Neuronal stem cell (in vitro differentiated cells): ENCODE measurements around the gene KIF3B.

Experiments
- DNase-seq: peaks from one replicate; pipeline ENCODE4 v3.0.0-alpha.2; 2013; ENCODE audit warnings: low spot score
- H2AFZ ChIP-seq: one replicate; pipeline ENCODE4 v1.6.1; 2013; ENCODE audit warnings: mild to moderate bottlenecking, low read length, inconsistent platforms
- H2AK5ac ChIP-seq: 2 replicates; pipeline ENCODE4 v1.6.1; 2013; ENCODE audit warnings: low read depth, mild to moderate bottlenecking, inconsistent platforms, low read length, moderate library complexity, mixed read lengths
- H2BK120ac ChIP-seq: 2 replicates; pipeline ENCODE4 v1.6.1; 2013; ENCODE audit warnings: low read depth, mild to moderate bottlenecking, inconsistent platforms, low read length, moderate library complexity, mixed read lengths
- H2BK12ac ChIP-seq: one replicate; pipeline ENCODE4 v1.6.1; 2013; ENCODE audit warnings: low read length, inconsistent platforms
- H2BK15ac ChIP-seq: 2 replicates; pipeline ENCODE4 v1.6.1; 2013; ENCODE audit warnings: mild to moderate bottlenecking, low read length, inconsistent platforms, mixed read lengths
- H2BK5ac ChIP-seq: one replicate; pipeline ENCODE4 v1.6.1; 2013; ENCODE audit warnings: inconsistent platforms, mild to moderate bottlenecking, low read length, moderate library complexity
- H3K14ac ChIP-seq: one replicate; pipeline ENCODE4 v1.6.1; 2013; ENCODE audit warnings: low read length, inconsistent platforms
- H3K18ac ChIP-seq: 2 replicates; pipeline ENCODE4 v1.6.1; 2013; ENCODE audit warnings: low read length, inconsistent platforms
- H3K23ac ChIP-seq: 2 replicates; pipeline ENCODE4 v1.6.1; 2013; ENCODE audit warnings: low read depth, mild to moderate bottlenecking, mixed read lengths, low read length, inconsistent platforms; ENCODE audit not compliant: poor library complexity
- H3K27ac ChIP-seq: replicated peaks from 3 replicates; pipeline ENCODE4 v1.5.1; 2013; ENCODE audit warnings: low read length, inconsistent platforms
- H3K27me3 ChIP-seq, 3 experiments: 2 replicates each; pipeline ENCODE4 v1.6.1; 2013; ENCODE audit warnings: low read length in 3 of 3, mild to moderate bottlenecking in 2 of 3, inconsistent platforms in 1 of 3, low read depth in 1 of 3, mixed read lengths in 1 of 3, moderate library complexity in 1 of 3; ENCODE audit not compliant: control insufficient read depth in 3 of 3, insufficient read depth in 3 of 3
- H3K36me3 ChIP-seq, 2 donors: replicated peaks in 1 of 2; 2 replicates each; pipeline ENCODE4 v1.6.1; 2013; ENCODE audit warnings: low read length in 2 of 2; ENCODE audit not compliant: control insufficient read depth in 2 of 2, insufficient read depth in 2 of 2
- H3K4ac ChIP-seq: 2 replicates; pipeline ENCODE4 v1.6.1; 2013; ENCODE audit warnings: inconsistent platforms, mild to moderate bottlenecking, low read length, moderate library complexity
- H3K4me1 ChIP-seq, 2 donors: 1 replicate in 1 of 2; 2 replicates in 1 of 2; pipeline ENCODE4 v1.6.1; 2013; ENCODE audit warnings: low read length in 2 of 2, low read depth in 1 of 2; ENCODE audit not compliant: control insufficient read depth in 2 of 2, insufficient read depth in 1 of 2
- H3K4me2 ChIP-seq: one replicate; pipeline ENCODE4 v1.6.1; 2013; ENCODE audit warnings: mild to moderate bottlenecking, low read length, inconsistent platforms; ENCODE audit not compliant: insufficient read depth, poor library complexity, severe bottlenecking
- H3K4me3 ChIP-seq, 2 donors: 2 replicates each; pipeline ENCODE4 v1.5.1; 2013; ENCODE audit warnings: low read length in 2 of 2, mild to moderate bottlenecking in 2 of 2, inconsistent platforms in 1 of 2, moderate library complexity in 1 of 2
- H3K79me1 ChIP-seq: one replicate; pipeline ENCODE4 v1.6.1; 2013; ENCODE audit warnings: low read depth, mild to moderate bottlenecking, inconsistent platforms, low read length, moderate library complexity
- H3K9ac ChIP-seq: one replicate; pipeline ENCODE4 v1.6.1; 2013; ENCODE audit warnings: mild to moderate bottlenecking, low read depth, low read length, inconsistent platforms; ENCODE audit not compliant: poor library complexity
- H3K9me3 ChIP-seq, 2 donors: replicated peaks in 1 of 2; 2 replicates each; pipeline versions ENCODE3 to v1.6.1; 2013; ENCODE audit warnings: low read length in 2 of 2, mild to moderate bottlenecking in 2 of 2, inconsistent platforms in 1 of 2, low read depth in 1 of 2, mixed read lengths in 1 of 2, moderate library complexity in 1 of 2; ENCODE audit not compliant: control insufficient read depth in 2 of 2, insufficient read depth in 1 of 2
- H4K8ac ChIP-seq: one replicate; pipeline ENCODE4 v1.6.1; 2013; ENCODE audit warnings: low read depth, mild to moderate bottlenecking, inconsistent platforms, low read length, moderate library complexity
- H4K91ac ChIP-seq: one replicate; pipeline ENCODE4 v1.6.1; 2013; ENCODE audit warnings: low read length, low read depth, mild to moderate bottlenecking, inconsistent platforms; ENCODE audit not compliant: poor library complexity
- WGBS, 2 donors: extraction: QIAGEN DNeasy Blood & Tissue Kit; methylation state at CpG; one replicate each; pipeline ENCODE4 v1.1.7; 2013; ENCODE audit warnings: missing lambda C conversion rate in 2 of 2, mixed read lengths in 1 of 2; ENCODE audit not compliant: insufficient read length in 2 of 2, insufficient replicate concordance in 1 of 2; ENCODE audit errors: extremely low coverage in 2 of 2; 5-methylcytosine and 5-hydroxymethylcytosine counted together

The KIF3B gene

GRCh38 chr20:32332614-32333013, 55.2 kb downstream of the KIF3B start:
- no peaks in the 10 kb centered on the region for H3K79me1 ChIP-seq
- H3K36me3 ChIP-seq: peaks cover 18 to 73% of the 10 kb centered on the region in 2 donors
- no peak overlapping the region for H3K4me3 ChIP-seq
- no peak overlapping the region for H4K91ac ChIP-seq
- no peak overlapping the region for H2AK5ac ChIP-seq
- H3K9ac ChIP-seq: no peak overlapping the region
- H3K9me3 ChIP-seq: no peaks in the 10 kb centered on the region
- H2BK15ac ChIP-seq: no peak overlapping the region
- H2BK120ac ChIP-seq: no peak overlapping the region
- no peak overlapping the region for H3K4ac ChIP-seq
- H3K27ac ChIP-seq: no peak overlapping the region
- no peak overlapping the region for H3K14ac ChIP-seq
- no peaks in the 10 kb centered on the region for H3K27me3 ChIP-seq
- H2AFZ ChIP-seq: no peak overlapping the region
- H2BK12ac ChIP-seq: no peak overlapping the region
- H3K18ac ChIP-seq: no peak overlapping the region
- WGBS, 2 donors: no CpG with 5 or more reads among the region's 3 CpGs
- no peak overlapping the region for H3K23ac ChIP-seq
- no peak for DNase-seq
- H3K4me2 ChIP-seq: no peak overlapping the region
- H3K4me1 ChIP-seq: no peaks in the 10 kb centered on the region
- no peak overlapping the region for H2BK5ac ChIP-seq
- no peak overlapping the region for H4K8ac ChIP-seq

GRCh38 chr20:32333181-32333987, 55.9 kb downstream of the KIF3B start:
- H3K14ac ChIP-seq: no peak overlapping the region
- no peak overlapping the region for H4K91ac ChIP-seq
- H3K4me2 ChIP-seq: no peak overlapping the region
- H3K23ac ChIP-seq: no peak overlapping the region
- H2AK5ac ChIP-seq: no peak overlapping the region
- no peak overlapping the region for H3K9ac ChIP-seq
- WGBS, 2 donors: no CpG with 5 or more reads among the region's 12 CpGs
- no peaks in the 10 kb centered on the region for H3K4me1 ChIP-seq
- H2BK15ac ChIP-seq: no peak overlapping the region
- no peak overlapping the region for H2BK5ac ChIP-seq
- no peak for DNase-seq
- no peaks in the 10 kb centered on the region for H3K79me1 ChIP-seq
- no peak overlapping the region for H2AFZ ChIP-seq
- no peak overlapping the region for H2BK12ac ChIP-seq
- no peak overlapping the region for H3K27ac ChIP-seq
- no peak overlapping the region for H3K4ac ChIP-seq
- H3K36me3 ChIP-seq: peaks cover 18 to 70% of the 10 kb centered on the region in 2 donors
- H3K18ac ChIP-seq: no peak overlapping the region
- H3K27me3 ChIP-seq: no peaks in the 10 kb centered on the region
- no peak overlapping the region for H3K4me3 ChIP-seq
- no peaks in the 10 kb centered on the region for H3K9me3 ChIP-seq
- no peak overlapping the region for H2BK120ac ChIP-seq
- no peak overlapping the region for H4K8ac ChIP-seq

- H3K9me3 ChIP-seq: no peaks in the 10 kb centered on the region
- no peak overlapping the region for H3K4ac ChIP-seq
- H3K23ac ChIP-seq: no peak overlapping the region
- no peak overlapping the region for H2AK5ac ChIP-seq
- H3K18ac ChIP-seq: no peak overlapping the region
- DNase-seq: no peak
- H3K36me3 ChIP-seq: peaks cover 18 to 63% of the 10 kb centered on the region in 2 donors
- no CpG with 5 or more reads among the region's 13 CpGs for WGBS, 2 donors
- H2BK15ac ChIP-seq: no peak overlapping the region
- no peak overlapping the region for H3K27ac ChIP-seq
- H3K14ac ChIP-seq: no peak overlapping the region
- H2BK120ac ChIP-seq: no peak overlapping the region
- H3K79me1 ChIP-seq: no peaks in the 10 kb centered on the region
- no peak overlapping the region for H2AFZ ChIP-seq
- no peak overlapping the region for H2BK5ac ChIP-seq
- no peaks in the 10 kb centered on the region for H3K27me3 ChIP-seq
- peaks cover 0 to 5% of the 10 kb centered on the region in 2 donors for H3K4me1 ChIP-seq
- no peak overlapping the region for H2BK12ac ChIP-seq
- H4K91ac ChIP-seq: no peak overlapping the region
- H4K8ac ChIP-seq: no peak overlapping the region
- H3K4me2 ChIP-seq: no peak overlapping the region
- no peak overlapping the region for H3K4me3 ChIP-seq
- no peak overlapping the region for H3K9ac ChIP-seq
Observed at GRCh38 chr20:32333988-32334885, 56.8 kb downstream of the KIF3B start.

- H3K9ac ChIP-seq: no peak overlapping the region
- H4K8ac ChIP-seq: no peak overlapping the region
- no peak overlapping the region for H3K14ac ChIP-seq
- no peaks in the 10 kb centered on the region for H3K27me3 ChIP-seq
- H3K4me1 ChIP-seq: peaks cover 0 to 5% of the 10 kb centered on the region in 2 donors
- H2AK5ac ChIP-seq: no peak overlapping the region
- H3K9me3 ChIP-seq: no peaks in the 10 kb centered on the region
- no CpG with 5 or more reads among the region's 5 CpGs for WGBS, 2 donors
- no peak overlapping the region for H2BK15ac ChIP-seq
- H3K4me2 ChIP-seq: no peak overlapping the region
- H3K27ac ChIP-seq: no peak overlapping the region
- peaks cover 8 to 36% of the 10 kb centered on the region in 2 donors for H3K36me3 ChIP-seq
- H2BK120ac ChIP-seq: no peak overlapping the region
- H3K4me3 ChIP-seq: no peak overlapping the region
- H2AFZ ChIP-seq: no peak overlapping the region
- H4K91ac ChIP-seq: no peak overlapping the region
- no peaks in the 10 kb centered on the region for H3K79me1 ChIP-seq
- no peak overlapping the region for H2BK5ac ChIP-seq
- H3K23ac ChIP-seq: no peak overlapping the region
- H3K4ac ChIP-seq: no peak overlapping the region
- no peak overlapping the region for H3K18ac ChIP-seq
- no peak overlapping the region for H2BK12ac ChIP-seq
- no peak for DNase-seq
Observed at GRCh38 chr20:32336918-32337347, 59.5 kb downstream of the KIF3B start.
